ENCODE measurements around the gene KCNK7. TPM values are rescaled to one million over a fixed set of nuclear protein-coding genes. Genes with fewer than 3 reads are reported as not detected.
A peak's percentile ranks its signal among the peaks of the same experiment; 100 is the strongest.

The KCNK7 gene
- total and polyA plus RNA-seq, 2 experiments from 2014 or later = not detected

DNA sequence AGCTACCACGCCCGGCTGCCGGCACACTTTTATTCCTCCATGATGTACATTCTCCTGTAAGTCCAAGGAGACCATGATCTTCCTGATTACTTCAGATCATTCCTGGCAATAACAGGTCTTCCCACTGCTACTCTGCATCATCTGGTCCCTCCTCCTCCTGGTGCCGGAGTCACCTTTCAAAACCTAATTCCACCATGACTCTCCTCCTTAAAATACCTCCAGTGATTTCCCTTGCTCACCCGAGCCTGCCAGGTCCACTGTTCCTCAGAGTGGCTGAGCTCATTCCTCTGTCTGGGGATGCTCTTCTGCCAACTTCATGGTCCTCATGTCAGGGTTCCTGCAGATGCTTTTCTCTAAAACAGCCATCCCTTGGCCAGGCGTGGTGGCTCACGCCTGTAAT, 33.6 kb downstream of the KCNK7 start:
- Histone ChIP-seq H3K27me3 (replicated peaks; ENCODE audit: insufficient read depth) (no peaks in the 10 kb centered on the region), H3K79me2 (ENCODE audit: insufficient read depth) (peaks cover 15% of the 10 kb centered on the region), H3K9me3 (ENCODE audit: low read depth) (no peaks in the 10 kb centered on the region), H3F3A (ENCODE audit: insufficient read depth) (peaks cover 34% of the 10 kb centered on the region), H3K9me2 (ENCODE audit: insufficient read depth) (no peaks in the 10 kb centered on the region), H3K27ac (no peak overlapping the region), H4K20me1 (ENCODE audit: insufficient read depth) (no peaks in the 10 kb centered on the region), H3K9ac (no peak overlapping the region), H3K4me1 (ENCODE audit: insufficient read depth) (peaks cover 35% of the 10 kb centered on the region), H2AFZ (no peak overlapping the region), H3K4me3 (no peak overlapping the region), H3K36me3 (ENCODE audit: low read depth) (no peaks in the 10 kb centered on the region), H3K4me2 (ENCODE audit: unreplicated experiment) (no peak overlapping the region)
- TF ChIP-seq EZH2 (IDR thresholded peaks at IDR 0.05; ENCODE audit: insufficient read depth, poor library complexity, severe bottlenecking) (no peak), EZH2phosphoT487 (IDR thresholded peaks at IDR 0.05; ENCODE audit: insufficient read depth, low read depth) (no peak)
- DNase-seq = no peak
- WGBS, 2 experiments (ENCODE audit: low coverage in 1 of 2, low lambda C conversion rate in 2 of 2, missing lambda C conversion rate in 2 of 2) = 80 to 82% methylated on average over 7 of the region's 7 CpGs
- in situ Hi-C loops (cut with MboI) = no loop called here

DNA sequence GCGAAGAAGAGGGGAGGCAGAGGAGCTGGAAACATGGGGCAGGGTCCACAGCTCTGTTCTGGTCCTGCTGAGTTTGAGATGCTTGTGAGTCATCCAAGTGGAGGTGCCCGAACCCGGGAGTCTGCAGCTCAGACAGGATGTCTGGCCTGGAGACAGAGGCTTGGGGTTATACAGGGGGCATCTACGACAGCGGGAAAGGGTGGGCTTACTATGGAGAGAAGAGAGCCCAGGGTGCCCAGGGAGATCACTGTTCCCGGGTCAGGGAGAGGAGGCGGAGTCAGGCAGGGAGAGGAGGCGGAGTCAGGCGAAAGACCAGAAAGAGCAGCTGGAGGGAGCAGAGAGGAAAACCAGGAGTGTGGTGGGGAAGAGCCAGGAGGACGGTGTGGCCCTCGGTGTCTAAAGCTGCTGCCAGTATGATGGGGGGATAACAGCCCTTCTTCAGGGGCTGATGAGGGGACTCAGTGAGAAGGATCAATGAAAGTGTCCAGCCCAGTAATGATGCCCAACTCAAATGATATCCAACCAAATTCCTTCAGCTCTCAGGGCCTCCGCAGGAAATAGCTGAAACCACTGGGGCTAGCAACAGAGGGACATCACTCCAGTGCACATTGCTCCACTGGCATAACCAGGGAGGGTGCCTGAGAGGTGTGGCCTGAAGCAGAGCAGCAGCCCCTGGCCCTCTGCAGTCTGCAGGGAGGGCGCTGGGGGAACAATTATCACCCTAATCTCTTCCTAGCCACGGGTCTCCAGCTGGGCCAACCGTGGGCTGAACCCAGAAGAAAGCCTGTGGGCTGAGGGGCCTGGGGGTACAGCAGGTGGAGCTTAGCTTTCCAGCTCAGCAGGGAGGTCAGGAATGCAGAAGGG, 34.8 kb downstream of the KCNK7 start:
- TF ChIP-seq EZH2phosphoT487 (IDR thresholded peaks at IDR 0.05; ENCODE audit: insufficient read depth, low read depth) (no peak), EZH2 (IDR thresholded peaks at IDR 0.05; ENCODE audit: insufficient read depth, poor library complexity, severe bottlenecking) (no peak)
- Histone ChIP-seq H3K4me1 (ENCODE audit: insufficient read depth) (peaks cover 39% of the 10 kb centered on the region), H3K4me3 (no peak overlapping the region), H3K9me2 (ENCODE audit: insufficient read depth) (no peaks in the 10 kb centered on the region), H2AFZ (peak overlapping the region; percentile 17; the same call in 1 of the 2 replicates), H3K9me3 (ENCODE audit: low read depth) (no peaks in the 10 kb centered on the region), H3K79me2 (ENCODE audit: insufficient read depth) (peaks cover 15% of the 10 kb centered on the region), H3K36me3 (ENCODE audit: low read depth) (no peaks in the 10 kb centered on the region), H3F3A (ENCODE audit: insufficient read depth) (peaks cover 45% of the 10 kb centered on the region), H3K4me2 (ENCODE audit: unreplicated experiment) (peak overlapping the region; percentile 10), H3K9ac (peak overlapping the region; percentile 87), H3K27ac (peak overlapping the region; percentile 89), H3K27me3 (replicated peaks; ENCODE audit: insufficient read depth) (no peaks in the 10 kb centered on the region), H4K20me1 (ENCODE audit: insufficient read depth) (no peaks in the 10 kb centered on the region)
- in situ Hi-C loops (cut with MboI) = no loop called here
- WGBS, 2 experiments (ENCODE audit: low coverage in 1 of 2, low lambda C conversion rate in 2 of 2, missing lambda C conversion rate in 2 of 2) = 7 to 10% methylated on average over 14 to 15 of the region's 15 CpGs
- peak; percentile 76 for DNase-seq

DNA sequence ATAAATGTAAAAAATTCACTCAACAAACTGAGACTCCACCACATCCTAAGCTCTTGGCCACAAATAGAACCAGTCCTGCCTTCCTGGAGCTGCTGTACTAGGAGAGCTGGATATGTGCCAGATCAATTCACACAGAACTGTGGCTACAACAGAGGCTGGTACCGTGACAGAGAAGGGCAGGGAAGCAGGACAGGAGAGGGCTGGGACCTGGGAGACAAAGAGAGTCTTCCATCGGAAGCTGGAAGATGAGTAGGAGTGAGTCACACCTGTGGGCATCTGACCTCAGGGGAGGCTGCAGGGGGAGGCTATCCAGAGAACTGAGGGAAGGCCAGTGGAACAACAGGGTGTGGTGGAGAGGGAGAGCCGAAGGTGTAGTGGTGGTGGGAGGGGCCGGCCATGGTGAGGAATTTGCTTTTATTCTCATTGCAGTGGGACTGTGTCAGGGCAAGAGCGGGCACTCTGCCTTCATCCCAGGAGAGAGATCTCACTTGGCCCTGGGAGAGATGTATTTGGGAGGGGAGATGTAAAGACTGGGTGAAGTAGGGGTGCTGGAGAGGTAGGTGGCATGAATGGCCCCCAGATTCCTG, 35.6 kb downstream of the KCNK7 start:
- Histone ChIP-seq H3K4me1 (ENCODE audit: insufficient read depth) (peaks cover 43% of the 10 kb centered on the region), H4K20me1 (ENCODE audit: insufficient read depth) (no peaks in the 10 kb centered on the region), H3F3A (ENCODE audit: insufficient read depth) (peaks cover 45% of the 10 kb centered on the region), H3K27ac (peak overlapping the region; percentile 89), H3K36me3 (ENCODE audit: low read depth) (no peaks in the 10 kb centered on the region), H3K79me2 (ENCODE audit: insufficient read depth) (peaks cover 22% of the 10 kb centered on the region), H3K27me3 (replicated peaks; ENCODE audit: insufficient read depth) (no peaks in the 10 kb centered on the region), H2AFZ (no peak overlapping the region), H3K9ac (peak overlapping the region; percentile 87), H3K9me3 (ENCODE audit: low read depth) (no peaks in the 10 kb centered on the region), H3K9me2 (ENCODE audit: insufficient read depth) (no peaks in the 10 kb centered on the region), H3K4me3 (no peak overlapping the region), H3K4me2 (ENCODE audit: unreplicated experiment) (peak overlapping the region; percentile 10)
- TF ChIP-seq EZH2 (IDR thresholded peaks at IDR 0.05; ENCODE audit: insufficient read depth, poor library complexity, severe bottlenecking) (no peak), EZH2phosphoT487 (IDR thresholded peaks at IDR 0.05; ENCODE audit: insufficient read depth, low read depth) (no peak)
- in situ Hi-C loops (cut with MboI) = no loop called here
- WGBS, 2 experiments (ENCODE audit: low coverage in 1 of 2, low lambda C conversion rate in 2 of 2, missing lambda C conversion rate in 2 of 2) = 6 to 15% methylated on average over 5 of the region's 5 CpGs
- peak; percentile 90 for DNase-seq

DNA sequence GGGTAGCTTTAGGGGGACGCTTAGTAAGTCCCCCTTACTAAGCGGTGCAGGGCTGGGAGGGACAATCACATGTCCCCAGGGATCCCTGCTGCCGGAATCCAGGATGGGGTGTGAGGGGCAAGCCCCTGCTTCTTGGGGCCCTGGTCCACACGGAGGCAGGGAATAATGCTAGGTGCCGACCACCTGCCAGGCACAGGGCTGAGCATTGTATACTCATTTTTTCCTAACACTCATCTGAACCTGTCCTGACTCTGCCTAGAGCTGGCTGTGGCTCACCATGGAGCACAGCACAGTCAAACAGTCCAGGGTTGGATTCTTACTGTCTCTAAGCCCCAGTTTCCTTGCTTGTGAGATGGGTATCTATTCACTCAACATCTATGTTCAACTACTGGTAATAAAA, 36.1 kb downstream of the KCNK7 start:
- no peaks in the 10 kb centered on the region for H3K9me3 ChIP-seq (ENCODE audit: low read depth)
- H3K4me1 ChIP-seq (ENCODE audit: insufficient read depth) = peaks cover 47% of the 10 kb centered on the region
- H3K27me3 ChIP-seq (replicated peaks; ENCODE audit: insufficient read depth) = no peaks in the 10 kb centered on the region
- no peaks in the 10 kb centered on the region for H3K36me3 ChIP-seq (ENCODE audit: low read depth)
- peak overlapping the region; percentile 87 for H3K9ac ChIP-seq
- H3K27ac ChIP-seq = peak overlapping the region; percentile 89
- no peak overlapping the region for H3K4me3 ChIP-seq
- no peak for TF ChIP-seq EZH2phosphoT487 (IDR thresholded peaks at IDR 0.05; ENCODE audit: insufficient read depth, low read depth)
- TF ChIP-seq EZH2 (IDR thresholded peaks at IDR 0.05; ENCODE audit: insufficient read depth, poor library complexity, severe bottlenecking) = no peak
- no peak overlapping the region for H2AFZ ChIP-seq
- peaks cover 45% of the 10 kb centered on the region for H3F3A ChIP-seq (ENCODE audit: insufficient read depth)
- H3K79me2 ChIP-seq (ENCODE audit: insufficient read depth) = peaks cover 27% of the 10 kb centered on the region
- peak; percentile 69 for DNase-seq
- 42 to 45% methylated on average over 5 of the region's 5 CpGs for WGBS, 2 experiments (ENCODE audit: low coverage in 1 of 2, low lambda C conversion rate in 2 of 2, missing lambda C conversion rate in 2 of 2)
- in situ Hi-C loops (cut with MboI) = no loop called here
- H3K9me2 ChIP-seq (ENCODE audit: insufficient read depth) = no peaks in the 10 kb centered on the region
- no peaks in the 10 kb centered on the region for H4K20me1 ChIP-seq (ENCODE audit: insufficient read depth)
- peak overlapping the region; percentile 10 for H3K4me2 ChIP-seq (ENCODE audit: unreplicated experiment)

Measured in GM23248 (cell line).